ENCODE data around the gene NLN.
A peak's percentile ranks its signal among the peaks of the same experiment; 100 is the strongest.
"Not testable (repeated sequence)": the region's sequence is repeated elsewhere in the genome, so short reads cannot be mapped to it uniquely, and the experiment has no call there.

NLN gene

DNA sequence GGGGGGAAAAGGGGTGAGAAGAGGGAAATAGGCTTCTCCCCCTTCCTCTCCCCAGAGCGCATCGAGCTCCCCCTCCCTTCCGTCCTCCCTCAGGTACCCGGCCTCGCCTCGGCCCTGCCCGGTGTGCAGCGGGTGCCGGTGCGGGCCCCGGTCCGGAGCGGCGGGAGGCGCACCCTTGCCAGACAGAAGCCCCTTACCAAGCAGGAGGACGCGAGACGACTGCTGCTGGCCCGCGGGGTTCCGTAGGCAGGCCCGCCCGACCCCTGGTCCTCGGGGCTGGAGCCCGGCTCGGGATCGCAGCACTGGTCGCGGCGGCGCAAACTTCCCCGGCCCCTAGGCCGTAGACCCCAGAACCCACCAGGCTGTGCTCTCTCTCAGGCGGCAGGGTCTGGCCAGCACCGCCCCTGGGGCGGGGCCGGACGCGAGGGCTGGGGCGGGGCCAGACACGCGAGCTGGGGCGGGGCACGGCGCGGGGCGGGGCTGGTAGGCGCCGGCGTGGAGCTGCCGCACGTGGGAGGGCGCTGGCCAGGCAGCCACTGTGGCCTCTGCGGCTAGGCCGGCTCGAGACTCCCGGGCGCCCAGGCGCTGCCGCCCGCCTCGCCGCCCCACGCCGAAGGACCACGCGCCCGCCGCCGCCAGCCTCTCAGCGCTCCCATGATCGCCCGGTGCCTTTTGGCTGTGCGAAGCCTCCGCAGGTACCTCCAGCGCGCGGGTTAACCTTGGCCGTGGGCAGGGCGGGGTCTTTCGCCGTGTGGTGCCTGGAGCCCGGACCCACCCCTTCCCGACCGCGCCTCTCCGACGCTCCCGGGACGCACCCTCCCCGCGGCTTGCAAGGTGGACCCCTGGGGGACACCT lies at the start of gene NLN, which contains the start of gene SGTB:
Gene NLN (plus strand): TSS at position 486 of the 855 bp plus-strand sequence. CDS start 169 bp downstream, at position 655.
Gene SGTB (minus strand): TSS at position 390 of the 855 bp plus-strand sequence. CDS start 1,302 bp downstream, outside the sequence.
- peak; percentile 95 for DNase-seq

- DNase-seq: no peak
Measured at GRCh38 chr5:65672796-65673195, 49.2 kb upstream of the NLN start.

- DNase-seq: no peak
Measured at GRCh38 chr5:65674749-65675148, 47.3 kb upstream of the NLN start.

DNA sequence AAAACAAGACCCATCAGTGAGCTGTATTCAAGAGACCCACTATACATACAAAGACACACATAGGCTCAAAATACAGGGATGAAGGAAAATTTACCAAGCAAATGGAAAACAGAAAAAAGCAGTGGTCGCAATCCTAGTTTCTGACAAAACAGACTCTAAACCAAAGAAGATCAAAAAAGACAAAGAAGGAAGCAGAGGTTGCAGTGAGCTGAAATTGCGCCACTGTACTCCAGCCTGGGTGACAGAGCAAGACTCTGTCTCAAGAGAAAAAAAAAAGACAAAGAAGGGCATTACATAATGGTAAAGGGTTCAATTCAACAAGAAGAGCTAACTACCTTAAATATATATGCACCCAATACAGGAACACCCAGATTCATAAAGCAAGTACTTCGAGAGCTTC lies 45.9 kb upstream of the NLN start:
- DNase-seq: not testable (repeated sequence)

- DNase-seq: no peak
Measured at GRCh38 chr5:65682148-65682547, 39.9 kb upstream of the NLN start.

DNA sequence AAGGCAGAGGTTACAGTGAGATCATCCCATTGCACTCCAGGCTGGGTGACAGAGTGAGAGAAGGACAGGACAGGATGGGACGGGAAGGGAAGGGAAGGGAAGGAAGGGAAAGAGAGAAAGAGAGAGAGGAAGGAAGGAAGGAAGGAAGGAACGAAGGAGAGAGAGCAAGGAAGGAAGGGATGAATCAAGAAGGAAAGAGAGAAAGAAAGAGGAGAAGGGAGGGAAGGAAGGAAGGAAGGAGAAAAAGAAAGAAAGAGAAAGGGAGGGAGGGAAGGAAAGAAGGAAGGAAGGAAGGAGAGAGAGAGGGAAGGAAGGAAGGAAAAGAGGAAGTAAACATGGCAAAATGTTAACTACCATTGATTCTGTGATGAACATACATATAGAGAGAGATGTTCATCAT lies 28.9 kb upstream of the NLN start:
- no peak for DNase-seq

DNA sequence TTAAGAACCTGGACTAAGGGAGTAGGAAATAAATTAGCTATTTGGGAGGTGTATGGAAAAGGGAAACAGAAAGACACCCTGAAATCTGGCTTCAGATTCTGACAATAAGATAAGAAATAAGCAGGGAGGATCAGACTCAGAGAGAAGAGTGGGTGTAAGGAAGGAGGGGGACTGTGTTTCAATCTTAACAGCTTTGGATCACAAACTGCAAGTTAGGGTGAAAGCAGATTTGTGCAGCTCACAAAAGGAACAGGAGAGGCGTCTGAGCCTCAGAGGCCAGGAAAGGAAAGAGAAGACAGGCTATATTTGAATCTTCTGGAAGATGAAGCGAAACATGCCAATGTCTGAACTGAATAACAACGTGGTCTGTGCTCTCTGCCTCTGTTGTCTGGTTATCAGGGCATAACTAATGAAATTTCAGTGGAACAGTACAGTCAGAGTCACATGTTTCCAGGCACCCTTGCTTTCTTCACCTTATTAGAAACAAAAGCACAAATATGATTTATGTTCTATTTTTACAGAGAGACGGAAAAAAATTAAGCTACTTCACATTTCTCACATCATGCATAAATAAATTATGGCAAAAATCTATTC lies 26.7 kb upstream of the NLN start:
- no peak for DNase-seq

GRCh38 chr5:65695896-65696295 lies 26.1 kb upstream of the NLN start:
- no peak for DNase-seq

GRCh38 chr5:65696892-65697291 lies 25.1 kb upstream of the NLN start:
- DNase-seq: no peak

GRCh38 chr5:65699338-65699737 lies 22.7 kb upstream of the NLN start:
- DNase-seq: no peak

DNA sequence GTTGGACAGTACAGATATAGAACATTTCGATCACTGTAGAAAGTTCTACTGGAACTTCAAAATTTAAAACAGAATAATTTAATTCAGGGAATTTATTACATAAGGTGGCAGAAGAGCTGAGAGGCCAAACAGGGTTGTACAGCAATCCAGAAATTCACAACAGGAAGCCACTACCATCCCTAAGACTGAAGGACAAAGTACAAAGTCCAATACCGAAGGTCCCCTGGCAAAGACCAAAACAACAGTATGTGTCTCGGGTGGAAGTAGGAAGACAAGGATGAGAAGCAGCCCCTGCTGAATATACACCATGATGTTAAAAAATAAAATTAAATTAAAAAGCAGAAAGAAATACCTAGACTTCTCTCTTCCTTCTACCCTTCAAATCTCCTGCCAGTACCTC lies 20.0 kb upstream of the NLN start:
- no peak for DNase-seq

DNA sequence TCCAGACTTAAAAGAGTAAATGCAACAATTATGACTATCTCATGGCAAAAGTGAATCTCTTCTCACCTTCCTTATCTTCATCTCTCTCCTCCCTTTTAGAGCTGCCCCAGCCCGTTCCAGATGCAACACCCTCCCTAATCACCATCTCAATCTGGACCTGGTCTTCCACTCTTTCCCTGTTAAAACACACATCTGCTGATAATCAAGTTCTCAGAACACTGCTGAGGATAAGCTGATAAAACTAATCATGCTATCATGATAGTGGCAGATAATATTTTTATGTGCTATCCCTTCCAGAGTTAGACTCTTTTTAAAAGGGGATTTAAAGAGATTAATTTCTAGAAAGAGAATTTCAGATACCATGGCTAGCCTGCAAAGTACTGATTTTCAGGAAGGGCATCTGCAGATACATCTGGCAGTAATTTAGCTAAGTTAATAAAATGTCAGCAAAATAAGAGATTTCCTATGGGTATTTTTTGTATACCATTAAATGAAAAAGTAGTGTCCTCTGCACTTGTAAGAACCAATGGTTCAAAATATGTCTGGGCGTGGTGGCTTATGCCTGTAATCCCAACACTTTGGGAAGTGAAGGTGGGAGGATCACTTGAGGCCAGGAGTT lies 17.3 kb upstream of the NLN start:
- no peak for DNase-seq

- no peak for DNase-seq
Measured at GRCh38 chr5:65707663-65708062, 14.3 kb upstream of the NLN start.

- DNase-seq: no peak
Measured at GRCh38 chr5:65708145-65708544, 13.9 kb upstream of the NLN start.

GRCh38 chr5:65718576-65719310 lies 3.3 kb upstream of the NLN start:
- no peak for DNase-seq

- DNase-seq: peak; percentile 73
Measured at GRCh38 chr5:65721050-65721719, 820 bp upstream of the NLN start.

GRCh38 chr5:65722575-65723403 lies 784 bp downstream of the NLN start:
- no peak for DNase-seq

DNA sequence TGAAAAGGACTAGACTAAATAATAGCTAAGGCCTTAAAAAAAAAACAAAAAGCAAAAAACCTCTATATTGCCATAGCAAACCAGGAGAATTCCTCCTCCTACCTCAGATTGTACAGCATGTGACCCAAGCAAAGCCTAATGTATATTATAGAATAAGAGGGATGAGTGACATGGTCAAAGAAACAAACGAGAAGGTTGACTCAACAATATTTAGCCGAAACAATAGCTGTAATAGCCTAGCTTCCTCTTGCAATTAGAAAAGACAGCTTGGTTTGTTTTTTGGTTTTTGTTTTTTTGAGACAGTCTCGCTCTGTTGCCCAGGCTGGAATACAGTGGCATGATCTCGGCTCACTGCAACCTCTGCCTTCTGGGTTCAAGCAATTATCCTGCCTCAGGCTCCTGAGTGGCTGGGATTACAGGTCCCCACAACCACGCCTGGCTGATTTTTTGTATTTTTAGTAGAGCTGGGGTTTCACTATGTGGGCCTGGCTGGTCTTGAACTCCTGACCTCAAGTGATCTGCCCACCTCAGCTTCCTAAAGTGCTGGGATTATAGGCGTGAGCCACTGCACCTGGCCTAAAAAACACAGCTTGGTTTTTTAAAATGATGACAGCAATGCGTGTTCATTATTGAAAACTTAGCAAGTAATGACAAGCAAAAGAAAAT lies 5.6 kb downstream of the NLN start:
- no peak for DNase-seq

DNA sequence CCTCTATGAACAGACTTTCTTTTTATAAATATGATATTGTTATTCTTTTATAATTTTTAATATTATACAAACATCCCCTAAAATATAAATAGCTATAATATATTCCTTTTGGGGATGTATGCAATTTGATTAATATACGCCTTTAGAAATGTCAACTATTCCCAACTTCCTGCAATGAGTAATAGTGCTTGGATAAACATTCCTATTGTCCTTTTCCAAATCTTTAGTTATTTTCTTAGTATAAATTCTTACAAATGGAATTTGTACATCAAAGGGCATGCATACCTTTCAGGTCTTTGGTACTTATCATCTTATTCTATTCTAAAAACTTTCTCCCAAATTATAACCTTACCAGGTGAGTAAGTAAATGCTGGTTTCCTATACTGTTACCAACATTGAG lies 6.2 kb downstream of the NLN start:
- DNase-seq: no peak

DNA sequence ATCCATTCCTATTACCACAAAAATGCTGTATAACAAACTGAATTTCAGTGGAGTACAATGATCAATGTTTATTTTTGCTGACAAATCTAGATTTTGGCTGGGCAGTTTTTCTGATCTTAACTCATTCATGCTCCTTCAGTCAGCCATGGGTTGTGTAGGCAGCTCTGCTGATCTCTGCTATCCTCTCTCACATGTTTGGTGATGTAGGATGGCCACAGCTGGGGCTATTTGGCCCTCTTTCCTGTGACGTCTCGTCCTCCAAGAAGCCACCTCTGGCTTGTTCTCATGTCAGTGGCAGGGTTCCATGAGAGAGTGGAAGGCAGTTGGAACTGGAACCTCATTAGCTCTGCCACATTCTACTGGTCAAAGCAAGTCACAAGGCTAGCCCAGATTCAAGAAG lies 8.9 kb downstream of the NLN start:
- DNase-seq: no peak

GRCh38 chr5:65732046-65732445 lies 10.0 kb downstream of the NLN start:
- DNase-seq: not testable (repeated sequence)
